K562 (cell line): Measurements from ENCODE around the gene FUBP3. TPM values are rescaled to one million over a fixed set of nuclear protein-coding genes. Genes with fewer than 3 reads are reported as not detected.

ENCODE experiments used
- FOXA1 ChIP-seq: fragments of 450-650 bp; IDR thresholded peaks from 2 replicates; pipeline ENCODE4 v1.6.1; 2016; ENCODE audit warnings: mild to moderate bottlenecking, borderline replicate concordance
- FOXA3 ChIP-seq, 2 experiments: fragments of 450-650 bp in 1 of 2; sonication (generic) in 1 of 2; formaldehyde crosslinking; IDR thresholded peaks in 1 of 2; conservative IDR thresholded peaks in 1 of 2; 2 replicates each; pipeline versions ENCODE4 v1.4.0 to v1.8.0; 2020 to 2022; ENCODE audit warnings: mild to moderate bottlenecking in 2 of 2, missing genetic modification reagents in 1 of 2
- FOXM1 ChIP-seq, 2 experiments: fragments of 450-650 bp in 1 of 2; sonication (generic) in 1 of 2; formaldehyde crosslinking in 1 of 2; IDR thresholded peaks; 2 replicates each; pipeline versions ENCODE4 v1.6.1 to v1.9.0; 2017 to 2022; ENCODE audit warnings: low read depth in 2 of 2, mild to moderate bottlenecking in 2 of 2, missing genetic modification reagents in 1 of 2, moderate library complexity in 1 of 2
- ILK ChIP-seq: fragments of 450-650 bp; IDR thresholded peaks from 2 replicates; pipeline ENCODE4 v1.6.1; 2016; ENCODE audit warnings: missing genetic modification characterization, low read depth, mild to moderate bottlenecking, missing compliant biosample characterization, moderate library complexity, borderline replicate concordance
- IRF1 ChIP-seq: sonication (generic); formaldehyde crosslinking; IDR thresholded peaks from 2 replicates; pipeline ENCODE4 v1.8.0; 2022; ENCODE audit warnings: missing genetic modification reagents, mild to moderate bottlenecking, borderline replicate concordance
- JUN ChIP-seq, 2 experiments: sonication (generic) in 1 of 2; formaldehyde crosslinking in 1 of 2; IDR thresholded peaks; 2 replicates each; pipeline versions ENCODE4 v1.6.1 to v1.8.0; 2012 to 2022; ENCODE audit warnings: borderline replicate concordance in 2 of 2, mild to moderate bottlenecking in 2 of 2, improper control_type of control experiment in 1 of 2, low read depth in 1 of 2, low read length in 1 of 2, missing genetic modification reagents in 1 of 2
- MBD1 ChIP-seq: fragments of 250-450 bp; sonication (Bioruptor Pico); IDR thresholded peaks from 2 replicates; pipeline ENCODE4 v1.8.0; 2022; ENCODE audit warnings: inconsistent platforms
- MLX ChIP-seq, 2 experiments: fragments of 450-650 bp in 1 of 2; sonication (generic) in 1 of 2; formaldehyde crosslinking; conservative IDR thresholded peaks; 2 replicates each; pipeline versions ENCODE4 v1.4.0 to v1.8.1; 2020 to 2022; ENCODE audit warnings: mild to moderate bottlenecking in 1 of 2, missing genetic modification reagents in 1 of 2
- PCBP1 ChIP-seq: fragments of 200-400 bp; formaldehyde crosslinking; IDR thresholded peaks from 2 replicates; pipeline ENCODE4 v1.6.1; 2018; ENCODE audit warnings: mild to moderate bottlenecking, low read depth, low read length; ENCODE audit not compliant: poor library complexity, severe bottlenecking
- PURB ChIP-seq: sonication (generic); formaldehyde crosslinking; IDR thresholded peaks from 2 replicates; pipeline ENCODE4 v1.9.0; 2021; ENCODE audit warnings: low read depth, mild to moderate bottlenecking, missing genetic modification reagents
- SMARCA5 ChIP-seq: fragments of 450-650 bp; IDR thresholded peaks from 2 replicates; pipeline ENCODE4 v1.6.1; 2016
- ZFP30 ChIP-seq: fragments of 250-450 bp; sonication (Bioruptor Pico); IDR thresholded peaks from 2 replicates; pipeline ENCODE4 v1.8.0; 2022; ENCODE audit warnings: moderate library complexity, mild to moderate bottlenecking, inconsistent platforms, borderline replicate concordance
- ZMIZ1 ChIP-seq, 2 experiments: fragments of 150-350 bp in 1 of 2; IDR thresholded peaks; 2 replicates each; pipeline ENCODE4 v1.6.1; 2012 to 2016; ENCODE audit warnings: low read depth in 2 of 2, low read length in 2 of 2, mild to moderate bottlenecking in 1 of 2, moderate library complexity in 1 of 2
- ZNF408 ChIP-seq: fragments of 250-450 bp; sonication (Bioruptor Pico); IDR thresholded peaks from 2 replicates; pipeline ENCODE4 v1.4.0; 2020; ENCODE audit warnings: low read depth, mild to moderate bottlenecking, moderate library complexity
- ZNF76 ChIP-seq: fragments of 250-450 bp; sonication (Bioruptor Pico); IDR thresholded peaks from 2 replicates; pipeline ENCODE4 v1.4.0; 2020; ENCODE audit warnings: mild to moderate bottlenecking, moderate library complexity, borderline replicate concordance
- polyA plus RNA-seq, 8 experiments: library from polyadenylated mRNA; depleted of rRNA in 4 of 8; stranded (reverse) in 5 of 8; unstranded in 3 of 8; fragments of >200 nt; fragmentation: Nextera tagmentation in 2 of 8; fragmentation: Illumina TruSeq in 1 of 8; extraction: Ambion mirVana in 2 of 8; extraction: Trizol in 1 of 8; gene quantifications; 2 replicates each; pipeline versions ENCODE4 v1.2.1 to v1.2.3, GENCODE V29; 2011 to 2014; ENCODE audit warnings: inconsistent platforms in 1 of 8, missing spikeins in 1 of 8
- total RNA-seq, 7 experiments: library from RNA; depleted of rRNA in 6 of 7; stranded (reverse); fragments of >200 nt in 6 of 7; fragmentation: Illumina TruSeq in 2 of 7; extraction: Trizol in 2 of 7; gene quantifications; 2 replicates each; pipeline versions ENCODE4 v1.2.1 to v1.2.3, GENCODE V29; 2011 to 2021; ENCODE audit warnings: low replicate concordance in 1 of 7

The FUBP3 gene
- total and polyA plus RNA-seq, 9 of the 15 experiments (the other 6 are each of a cell fraction or from before 2014, with no cell fraction given): 3.0 to 64.0 (median 48.1) TPM

- TF ChIP-seq IRF1 (CRISPR knock-in tag) (peak; percentile 71; the same call in 1 of the 2 replicates), FOXA3 (CRISPR knock-in tag; conservative IDR thresholded peaks at IDR 0.05 in 1 of 2, IDR thresholded peaks at IDR 0.05 in 1 of 2) (peak in 1 of 2 experiments; percentile 81; a peak in 2 of 4 replicates), PCBP1 (no peak), SMARCA5 (peak; percentile 35; the same call in 1 of the 2 replicates), JUN (IDR thresholded peaks at IDR 0.05; ENCODE audit: borderline replicate concordance, low read depth, low read length) (peak; percentile 66; the same call in 1 of the 2 replicates), JUN (CRISPR knock-in tag; IDR thresholded peaks at IDR 0.05; ENCODE audit: borderline replicate concordance) (peak; percentile 85), ZFP30 (CRISPR knock-in tag) (no peak), MBD1 (CRISPR knock-in tag) (no peak), ZNF408 (CRISPR knock-in tag) (no peak), FOXM1 (IDR thresholded peaks at IDR 0.05; ENCODE audit: low read depth) (no peak), FOXM1 (CRISPR knock-in tag; IDR thresholded peaks at IDR 0.05; ENCODE audit: low read depth) (no peak), PURB (no peak), ZMIZ1 (IDR thresholded peaks at IDR 0.05; ENCODE audit: low read depth in 2 of 2, low read length in 2 of 2) (no peak), MLX (CRISPR knock-in tag; conservative IDR thresholded peaks at IDR 0.05) (no peak), ILK (tag) (no peak), FOXA1 (no peak), ZNF76 (CRISPR knock-in tag) (peak; percentile 67; the same call in 1 of the 2 replicates)
Measured at GRCh38 chr9:130680836-130681768, 101.7 kb downstream of the FUBP3 start (continued).
